GM23248 (cell line): Measurements from ENCODE around the gene STT3B.

Source experiments
- EZH2 ChIP-seq: fragments of 200-600 bp; sonication (generic); IDR thresholded peaks from 2 replicates; pipeline ENCODE4 v1.6.1; 2018; ENCODE audit warnings: antibody characterized with exemption, mild to moderate bottlenecking; ENCODE audit not compliant: insufficient read depth, poor library complexity, severe bottlenecking
- EZH2phosphoT487 ChIP-seq: fragments of 200-600 bp; sonication (generic); IDR thresholded peaks from 2 replicates; pipeline ENCODE4 v1.6.1; 2018; ENCODE audit warnings: antibody characterized with exemption, moderate library complexity, mild to moderate bottlenecking, low read depth; ENCODE audit not compliant: insufficient read depth

GRCh38 chr3:31575448-31575847 is 42.7 kb downstream of the STT3B start:
- TF ChIP-seq EZH2phosphoT487, result no peak
- no peak for TF ChIP-seq EZH2
